ENCODE data around the gene MEGF6.

The MEGF6 gene

DNA sequence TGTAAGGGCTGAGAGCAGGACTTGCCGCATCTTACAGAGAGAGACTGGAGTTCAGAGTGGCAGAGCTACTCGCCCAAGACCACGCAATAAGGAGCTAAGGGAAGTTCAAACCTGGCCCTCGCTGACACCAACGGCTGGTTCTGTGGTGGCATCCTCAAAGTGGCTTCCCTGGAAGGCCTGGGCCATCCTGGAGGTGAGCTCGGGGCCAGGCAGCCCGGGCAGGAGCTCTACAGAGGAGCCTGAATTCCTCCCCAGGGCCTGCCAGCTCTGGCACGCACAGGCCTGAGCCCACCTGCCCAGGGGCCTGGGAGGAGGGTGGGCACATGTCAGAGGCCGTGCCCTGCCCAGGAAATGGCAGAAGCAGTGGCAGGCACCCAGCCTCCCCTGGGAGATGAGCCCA is 68.6 kb downstream of the MEGF6 start:
- DNase-seq (ENCODE audit: low spot score), result no peak
- in situ Hi-C loops (cut with MboI; ENCODE audit: low sequenced_read_pairs, unreplicated experiment), result no loop called here
- TF ChIP-seq CTCF (IDR thresholded peaks at IDR 0.05; ENCODE audit: borderline replicate concordance, control extremely low read depth, extremely low read depth, insufficient read depth, missing control alignments), result no peak

GRCh38 chr1:3541936-3542335 is 69.4 kb downstream of the MEGF6 start:
- no peak for DNase-seq (ENCODE audit: low spot score)
- in situ Hi-C loops (cut with MboI; ENCODE audit: low sequenced_read_pairs, unreplicated experiment), result no loop called here
- no peak for TF ChIP-seq CTCF (IDR thresholded peaks at IDR 0.05; ENCODE audit: borderline replicate concordance, control extremely low read depth, extremely low read depth, insufficient read depth, missing control alignments)

DNA sequence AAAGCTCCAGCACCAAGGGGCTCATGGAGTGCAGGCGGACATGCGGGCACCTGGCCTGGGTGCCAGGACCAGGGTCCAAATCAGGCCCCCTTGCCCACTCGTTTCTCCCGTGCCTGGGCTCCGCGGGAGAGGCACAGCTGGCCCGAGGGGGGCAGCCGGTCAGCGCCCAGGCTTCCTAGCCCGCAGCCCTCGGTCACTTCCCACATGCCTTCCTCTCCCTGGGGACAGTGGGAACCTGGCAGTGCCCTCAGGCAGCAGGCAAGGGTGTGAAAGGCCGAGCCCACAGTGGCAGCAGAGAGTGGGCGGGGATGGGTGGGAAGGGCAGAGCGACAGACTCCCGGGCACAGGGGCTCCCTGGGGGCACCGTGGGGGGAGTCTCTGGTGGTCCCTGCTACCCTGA is 69.8 kb downstream of the MEGF6 start:
- TF ChIP-seq CTCF (IDR thresholded peaks at IDR 0.05; ENCODE audit: borderline replicate concordance, control extremely low read depth, extremely low read depth, insufficient read depth, missing control alignments), result no peak
- in situ Hi-C loops (cut with MboI; ENCODE audit: low sequenced_read_pairs, unreplicated experiment), result no loop called here

GRCh38 chr1:3540876-3541275 is 70.4 kb downstream of the MEGF6 start:
- in situ Hi-C loops (cut with MboI; ENCODE audit: low sequenced_read_pairs, unreplicated experiment), result no loop called here
- DNase-seq (ENCODE audit: low spot score), result no peak
- no peak for TF ChIP-seq CTCF (IDR thresholded peaks at IDR 0.05; ENCODE audit: borderline replicate concordance, control extremely low read depth, extremely low read depth, insufficient read depth, missing control alignments)

More for the DNA sequence above, 69.8 kb downstream of the MEGF6 start:
- DNase-seq (ENCODE audit: low spot score), result no peak

GRCh38 chr1:3539707-3540425 is 71.4 kb downstream of the MEGF6 start:
- no peak for TF ChIP-seq CTCF (IDR thresholded peaks at IDR 0.05; ENCODE audit: borderline replicate concordance, control extremely low read depth, extremely low read depth, insufficient read depth, missing control alignments)
- no peak for DNase-seq (ENCODE audit: low spot score)
- in situ Hi-C loops (cut with MboI; ENCODE audit: low sequenced_read_pairs, unreplicated experiment), result no loop called here

GRCh38 chr1:3537359-3537758 is 73.9 kb downstream of the MEGF6 start:
- DNase-seq (ENCODE audit: low spot score), result no peak
- no peak for TF ChIP-seq CTCF (IDR thresholded peaks at IDR 0.05; ENCODE audit: borderline replicate concordance, control extremely low read depth, extremely low read depth, insufficient read depth, missing control alignments)
- in situ Hi-C loops (cut with MboI; ENCODE audit: low sequenced_read_pairs, unreplicated experiment), result no loop called here
